Measurements from ENCODE around the gene ABHD11.

DNA sequence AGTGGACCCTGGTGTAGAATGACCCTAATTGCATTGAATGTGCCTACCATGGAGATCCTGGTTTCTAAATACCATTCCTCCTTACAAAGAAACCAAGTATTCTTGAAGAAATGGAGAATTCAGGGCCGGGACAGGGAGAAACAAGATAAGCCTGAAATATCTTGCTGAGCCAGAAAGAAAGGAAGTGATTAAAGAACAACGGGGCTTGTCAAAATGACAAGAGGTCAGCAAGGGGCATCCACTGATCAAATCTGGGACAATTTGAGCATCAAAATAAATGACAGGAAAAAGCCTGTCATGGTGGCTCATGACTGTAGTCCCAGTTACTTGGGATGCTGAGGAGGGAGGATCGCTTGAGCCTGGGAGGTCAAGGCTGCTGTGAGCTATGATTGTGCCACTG is 8.1 kb downstream of the ABHD11 start:
- no peak for TF ChIP-seq POLR2A (IDR thresholded peaks at IDR 0.05)
- TF ChIP-seq, protein P1, sequence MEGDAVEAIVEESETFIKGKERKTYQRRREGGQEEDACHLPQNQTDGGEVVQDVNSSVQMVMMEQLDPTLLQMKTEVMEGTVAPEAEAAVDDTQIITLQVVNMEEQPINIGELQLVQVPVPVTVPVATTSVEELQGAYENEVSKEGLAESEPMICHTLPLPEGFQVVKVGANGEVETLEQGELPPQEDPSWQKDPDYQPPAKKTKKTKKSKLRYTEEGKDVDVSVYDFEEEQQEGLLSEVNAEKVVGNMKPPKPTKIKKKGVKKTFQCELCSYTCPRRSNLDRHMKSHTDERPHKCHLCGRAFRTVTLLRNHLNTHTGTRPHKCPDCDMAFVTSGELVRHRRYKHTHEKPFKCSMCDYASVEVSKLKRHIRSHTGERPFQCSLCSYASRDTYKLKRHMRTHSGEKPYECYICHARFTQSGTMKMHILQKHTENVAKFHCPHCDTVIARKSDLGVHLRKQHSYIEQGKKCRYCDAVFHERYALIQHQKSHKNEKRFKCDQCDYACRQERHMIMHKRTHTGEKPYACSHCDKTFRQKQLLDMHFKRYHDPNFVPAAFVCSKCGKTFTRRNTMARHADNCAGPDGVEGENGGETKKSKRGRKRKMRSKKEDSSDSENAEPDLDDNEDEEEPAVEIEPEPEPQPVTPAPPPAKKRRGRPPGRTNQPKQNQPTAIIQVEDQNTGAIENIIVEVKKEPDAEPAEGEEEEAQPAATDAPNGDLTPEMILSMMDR (IDR thresholded peaks at IDR 0.05): no peak
- TF ChIP-seq POLR2AphosphoS5 (IDR thresholded peaks at IDR 0.05): no peak
- TF ChIP-seq EP300 (IDR thresholded peaks at IDR 0.05): no peak
